LNCAP (cell line): ENCODE results near the gene RASL11A.

ENCODE experiments used
- TF ChIP-seq, protein P1 (sequence below): fragments of 450-650 bp; IDR thresholded peaks from 2 replicates; pipeline ENCODE4 v1.5.1; 2017; ENCODE audit warnings: mild to moderate bottlenecking

Gene RASL11A

DNA sequence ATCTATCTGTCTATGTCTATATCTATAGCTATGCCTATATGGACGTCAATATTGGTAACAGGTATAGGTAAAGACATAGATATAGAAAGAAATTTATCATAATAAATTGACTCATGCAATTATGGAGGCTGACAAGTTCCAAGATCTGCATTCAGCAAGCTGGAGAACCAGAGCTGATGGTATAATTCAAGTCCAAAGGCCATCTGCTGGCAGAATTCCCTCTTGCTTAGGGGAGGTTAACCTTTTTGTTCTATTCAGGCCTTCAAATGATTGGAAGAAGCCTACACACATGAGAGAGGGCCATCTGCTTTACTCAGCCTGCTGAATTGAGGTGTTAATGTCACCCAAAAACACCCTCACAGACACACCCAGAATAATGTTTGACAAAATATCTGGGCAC is 10.8 kb downstream of the RASL11A start:
- TF ChIP-seq, protein P1, sequence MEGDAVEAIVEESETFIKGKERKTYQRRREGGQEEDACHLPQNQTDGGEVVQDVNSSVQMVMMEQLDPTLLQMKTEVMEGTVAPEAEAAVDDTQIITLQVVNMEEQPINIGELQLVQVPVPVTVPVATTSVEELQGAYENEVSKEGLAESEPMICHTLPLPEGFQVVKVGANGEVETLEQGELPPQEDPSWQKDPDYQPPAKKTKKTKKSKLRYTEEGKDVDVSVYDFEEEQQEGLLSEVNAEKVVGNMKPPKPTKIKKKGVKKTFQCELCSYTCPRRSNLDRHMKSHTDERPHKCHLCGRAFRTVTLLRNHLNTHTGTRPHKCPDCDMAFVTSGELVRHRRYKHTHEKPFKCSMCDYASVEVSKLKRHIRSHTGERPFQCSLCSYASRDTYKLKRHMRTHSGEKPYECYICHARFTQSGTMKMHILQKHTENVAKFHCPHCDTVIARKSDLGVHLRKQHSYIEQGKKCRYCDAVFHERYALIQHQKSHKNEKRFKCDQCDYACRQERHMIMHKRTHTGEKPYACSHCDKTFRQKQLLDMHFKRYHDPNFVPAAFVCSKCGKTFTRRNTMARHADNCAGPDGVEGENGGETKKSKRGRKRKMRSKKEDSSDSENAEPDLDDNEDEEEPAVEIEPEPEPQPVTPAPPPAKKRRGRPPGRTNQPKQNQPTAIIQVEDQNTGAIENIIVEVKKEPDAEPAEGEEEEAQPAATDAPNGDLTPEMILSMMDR = no peak

DNA sequence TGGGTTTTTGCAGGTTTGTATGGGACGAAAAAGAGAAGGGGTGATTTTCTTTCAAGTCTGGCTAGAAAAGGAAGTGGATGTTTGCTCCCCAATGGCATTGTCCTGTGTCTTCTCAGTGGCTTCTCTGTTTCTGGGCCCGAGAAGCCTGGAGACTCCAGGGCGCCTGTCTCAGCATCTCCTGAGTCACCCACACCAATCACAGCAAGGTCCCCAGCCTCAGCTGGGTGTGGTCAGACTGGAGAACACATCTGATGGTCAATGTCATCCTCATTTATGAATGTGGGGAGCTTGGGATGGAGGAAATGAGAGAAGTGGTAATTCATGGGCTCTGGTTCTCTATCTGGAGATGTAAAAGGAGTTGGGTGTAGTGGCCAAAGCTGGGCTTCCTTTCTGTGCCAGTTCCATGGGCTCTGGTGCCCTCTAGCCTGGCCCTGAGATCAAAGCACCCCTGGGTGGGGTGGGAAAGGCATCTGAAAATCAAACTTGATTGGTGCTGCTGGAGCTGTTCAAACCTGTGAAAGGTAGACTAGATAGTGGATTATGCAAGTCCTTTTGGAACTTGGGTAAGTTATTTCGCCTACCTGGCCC is 13.4 kb downstream of the RASL11A start:
- TF ChIP-seq, protein P1 = no peak

DNA sequence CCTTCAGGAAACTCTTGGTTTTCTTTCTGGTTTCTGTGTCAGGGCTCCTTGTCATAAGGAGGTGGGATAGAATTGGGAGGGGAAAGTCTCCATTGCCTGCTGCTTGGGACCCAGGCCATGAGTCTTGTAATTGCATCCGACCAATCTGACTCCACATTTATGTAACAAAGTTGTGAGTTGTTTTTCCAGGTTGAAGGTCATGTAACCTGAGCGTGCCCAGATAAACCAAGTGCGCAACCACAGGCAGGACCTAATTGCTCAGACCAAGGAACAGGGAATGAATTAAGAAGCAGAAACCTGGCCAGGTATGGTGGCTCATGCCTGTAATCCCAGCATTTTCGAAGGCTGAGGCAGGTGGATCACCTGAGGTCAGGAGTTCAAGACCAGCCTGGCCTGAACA is 17.8 kb downstream of the RASL11A start:
- TF ChIP-seq, protein P1 = no peak

- TF ChIP-seq, protein P1 = no peak
These were observed 18.5 kb downstream of the RASL11A start for GRCh38 chr13:27289011-27289665.

DNA sequence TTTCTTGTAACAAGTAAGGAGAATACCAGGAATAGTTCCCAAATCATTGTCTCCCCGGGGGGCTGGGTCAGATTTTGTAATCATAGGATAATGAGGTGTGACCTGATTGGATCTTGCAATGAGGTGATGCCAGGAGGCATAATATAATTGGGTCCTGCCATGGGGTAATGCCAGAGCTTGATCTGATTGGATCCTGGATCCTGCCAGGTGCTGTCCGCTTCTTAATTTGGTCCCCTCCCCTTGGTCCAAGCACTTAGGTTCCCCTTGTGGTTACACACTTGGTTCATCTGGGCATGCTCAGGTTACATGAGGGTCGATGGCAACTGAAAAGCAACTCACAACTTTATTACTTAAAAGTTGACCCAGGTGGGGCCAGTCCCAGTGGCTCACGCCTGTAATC is 20.1 kb downstream of the RASL11A start:
- TF ChIP-seq, protein P1 = no peak

DNA sequence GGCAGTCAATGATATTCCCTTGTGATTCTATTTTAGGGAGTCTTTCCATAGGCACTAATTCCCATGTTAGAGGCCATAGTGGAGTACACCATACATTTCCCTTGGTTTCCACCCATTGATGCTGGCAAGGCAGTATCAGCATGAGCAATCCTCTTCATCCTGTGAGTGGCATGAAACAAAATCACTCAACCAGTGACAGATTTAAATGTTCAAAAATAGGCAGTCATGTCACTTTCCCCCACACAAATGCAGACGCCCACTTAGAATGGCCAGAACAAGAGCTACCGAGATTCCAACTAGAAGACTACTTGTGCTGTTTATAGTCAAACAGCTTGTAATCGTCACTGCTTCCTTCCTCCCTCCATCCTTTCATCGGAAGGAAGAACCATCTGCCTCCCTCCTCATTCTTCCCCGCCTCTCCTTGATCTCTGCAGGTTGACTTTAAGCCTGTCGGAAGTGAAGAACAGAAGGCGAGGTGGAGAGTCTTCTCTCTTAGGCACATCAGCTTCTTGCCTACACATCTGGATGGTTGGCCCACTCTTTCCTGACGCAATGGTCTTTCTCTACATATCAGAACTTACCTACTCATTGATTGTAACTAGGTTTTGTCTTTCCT is 22.6 kb downstream of the RASL11A start:
- TF ChIP-seq, protein P1 = no peak

DNA sequence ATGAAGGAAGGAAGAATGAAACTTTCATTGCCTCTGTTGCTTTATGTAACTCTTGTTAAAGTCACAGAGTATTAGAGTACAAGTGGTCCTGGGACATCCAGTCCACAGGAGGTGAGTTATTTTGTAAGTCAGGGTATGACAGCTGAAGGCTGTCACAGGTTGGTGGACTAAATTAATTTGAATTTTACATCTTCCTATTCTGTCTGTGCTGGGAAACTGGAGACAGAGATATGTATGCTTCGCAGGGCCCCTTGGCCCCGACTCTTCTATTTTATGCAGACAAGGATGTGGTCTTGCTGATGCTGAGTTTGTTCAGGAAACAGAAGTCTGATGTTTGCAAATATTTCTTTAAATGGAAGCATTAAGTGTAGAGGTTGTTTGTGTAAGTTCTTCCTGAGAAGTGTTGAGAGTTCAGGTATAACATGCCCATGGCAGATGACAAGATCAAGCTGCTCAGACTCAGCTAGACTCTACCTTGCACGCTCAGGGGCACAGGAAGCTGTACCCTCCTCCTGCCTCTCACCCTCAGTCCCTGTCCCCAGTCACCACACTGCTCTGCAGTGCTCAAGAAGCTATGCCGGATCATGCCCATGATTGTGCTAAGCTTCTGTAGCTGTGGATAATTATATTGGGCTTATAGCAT is 23.4 kb downstream of the RASL11A start:
- TF ChIP-seq, protein P1 = no peak
